Effector memory CD8-positive, alpha-beta T cell (primary cell): ENCODE data around the gene DHX9.

Source experiments
- ATAC-seq: fragments of 150-1000 bp; cut with Tn5 transposase; replicated peaks from 2 replicates; pipeline ENCODE4 v1.10.0; 2021; ENCODE audit warnings: mild to moderate bottlenecking, moderate library complexity
- DNase-seq, 3 experiments: peaks; one replicate each; pipeline ENCODE4 v3.0.0; 2021
- H3K27ac Mint-ChIP-seq, 2 donors: one replicate each; pipeline ENCODE4 v1.8.0; 2022; ENCODE audit warnings: mild to moderate bottlenecking in 2 of 2, mixed read lengths in 2 of 2, moderate library complexity in 2 of 2
- H3K27me3 Mint-ChIP-seq, 2 donors: one replicate each; pipeline ENCODE4 v1.8.0; 2022; ENCODE audit warnings: mixed read lengths in 2 of 2
- H3K36me3 Mint-ChIP-seq: one replicate; pipeline ENCODE4 v1.8.0; 2022; ENCODE audit warnings: mild to moderate bottlenecking, moderate library complexity, mixed read lengths; ENCODE audit not compliant: insufficient read depth
- H3K4me1 Mint-ChIP-seq, 2 donors: one replicate each; pipeline ENCODE4 v1.8.0; 2022; ENCODE audit warnings: low read depth in 2 of 2, mixed read lengths in 2 of 2
- H3K4me3 Mint-ChIP-seq, 2 donors: one replicate each; pipeline ENCODE4 v1.8.0; 2022; ENCODE audit warnings: mild to moderate bottlenecking in 2 of 2, mixed read lengths in 2 of 2, moderate library complexity in 2 of 2
- H3K9me3 Mint-ChIP-seq, 2 donors: one replicate each; pipeline ENCODE4 v1.8.0; 2022; ENCODE audit warnings: mixed read lengths in 2 of 2

The DHX9 gene

GRCh38 chr1:182927693-182928433, 88.7 kb downstream of the DHX9 start:
- Mint-ChIP-seq H3K9me3 (no peaks in the 10 kb centered on the region), H3K4me3 (no peak overlapping the region), H3K27ac (no peak overlapping the region), H3K36me3 (no peaks in the 10 kb centered on the region), H3K27me3 (peaks cover 12 to 14% of the 10 kb centered on the region in 2 donors), H3K4me1 (peaks cover 0 to 3% of the 10 kb centered on the region in 2 donors)
- ATAC-seq, result no peak
- no peak for DNase-seq

- Mint-ChIP-seq H3K4me1 (peaks cover 0 to 3% of the 10 kb centered on the region in 2 donors), H3K36me3 (no peaks in the 10 kb centered on the region), H3K4me3 (no peak overlapping the region), H3K27ac (no peak overlapping the region), H3K27me3 (peaks cover 13 to 25% of the 10 kb centered on the region in 2 donors), H3K9me3 (no peaks in the 10 kb centered on the region)
- ATAC-seq, result no peak
- no peak for DNase-seq
Observed at GRCh38 chr1:182930985-182931384, 91.8 kb downstream of the DHX9 start.

- H3K27ac Mint-ChIP-seq, result no peak overlapping the region
- H3K9me3 Mint-ChIP-seq, result no peaks in the 10 kb centered on the region
- H3K27me3 Mint-ChIP-seq, result peaks cover 40 to 56% of the 10 kb centered on the region in 2 donors
- no peaks in the 10 kb centered on the region for H3K4me1 Mint-ChIP-seq
- DNase-seq (no peak), ATAC-seq (no peak)
- no peak overlapping the region for H3K4me3 Mint-ChIP-seq
- no peaks in the 10 kb centered on the region for H3K36me3 Mint-ChIP-seq
Observed at GRCh38 chr1:182935716-182936115, 96.6 kb downstream of the DHX9 start.
